WI38 (cell line): ENCODE data around the gene CLIP1.
A peak's percentile ranks its signal among the peaks of the same experiment; 100 is the strongest.
"Not testable (repeated sequence)": the region's sequence is repeated elsewhere in the genome, so short reads cannot be mapped to it uniquely, and the experiment has no call there.

Experiments
- H3K4me3 ChIP-seq: 2 replicates; pipeline ENCODE4 v1.5.1; 2011; ENCODE audit warnings: low read depth, mild to moderate bottlenecking, control low read depth, low read length
- TF ChIP-seq, protein P1 (sequence below): IDR thresholded peaks from 2 replicates; pipeline ENCODE4 v1.5.1; 2012; ENCODE audit warnings: low read depth, mild to moderate bottlenecking, control low read depth, low read length

The CLIP1 gene

DNA sequence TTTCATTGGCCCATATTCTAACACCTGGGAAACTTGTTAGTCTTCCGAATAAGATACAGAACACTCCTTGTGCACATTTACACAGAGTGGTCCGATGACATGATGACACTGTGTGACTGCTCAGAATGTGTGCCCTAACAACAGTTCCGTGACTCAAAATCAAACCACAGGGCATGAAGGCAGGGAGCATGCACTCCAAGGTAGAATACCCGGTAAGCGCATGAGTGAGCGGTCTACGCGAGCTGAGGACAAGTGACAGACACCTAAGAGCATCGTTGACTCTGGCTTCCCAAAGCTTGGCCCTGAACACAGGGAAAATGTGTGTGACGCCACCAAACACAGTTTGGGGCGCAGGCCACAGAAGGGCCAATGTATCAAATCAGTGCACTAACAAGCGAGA lies 18.6 kb downstream of the CLIP1 start:
- no peak overlapping the region for H3K4me3 ChIP-seq
- TF ChIP-seq, protein P1, sequence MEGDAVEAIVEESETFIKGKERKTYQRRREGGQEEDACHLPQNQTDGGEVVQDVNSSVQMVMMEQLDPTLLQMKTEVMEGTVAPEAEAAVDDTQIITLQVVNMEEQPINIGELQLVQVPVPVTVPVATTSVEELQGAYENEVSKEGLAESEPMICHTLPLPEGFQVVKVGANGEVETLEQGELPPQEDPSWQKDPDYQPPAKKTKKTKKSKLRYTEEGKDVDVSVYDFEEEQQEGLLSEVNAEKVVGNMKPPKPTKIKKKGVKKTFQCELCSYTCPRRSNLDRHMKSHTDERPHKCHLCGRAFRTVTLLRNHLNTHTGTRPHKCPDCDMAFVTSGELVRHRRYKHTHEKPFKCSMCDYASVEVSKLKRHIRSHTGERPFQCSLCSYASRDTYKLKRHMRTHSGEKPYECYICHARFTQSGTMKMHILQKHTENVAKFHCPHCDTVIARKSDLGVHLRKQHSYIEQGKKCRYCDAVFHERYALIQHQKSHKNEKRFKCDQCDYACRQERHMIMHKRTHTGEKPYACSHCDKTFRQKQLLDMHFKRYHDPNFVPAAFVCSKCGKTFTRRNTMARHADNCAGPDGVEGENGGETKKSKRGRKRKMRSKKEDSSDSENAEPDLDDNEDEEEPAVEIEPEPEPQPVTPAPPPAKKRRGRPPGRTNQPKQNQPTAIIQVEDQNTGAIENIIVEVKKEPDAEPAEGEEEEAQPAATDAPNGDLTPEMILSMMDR: no peak

DNA sequence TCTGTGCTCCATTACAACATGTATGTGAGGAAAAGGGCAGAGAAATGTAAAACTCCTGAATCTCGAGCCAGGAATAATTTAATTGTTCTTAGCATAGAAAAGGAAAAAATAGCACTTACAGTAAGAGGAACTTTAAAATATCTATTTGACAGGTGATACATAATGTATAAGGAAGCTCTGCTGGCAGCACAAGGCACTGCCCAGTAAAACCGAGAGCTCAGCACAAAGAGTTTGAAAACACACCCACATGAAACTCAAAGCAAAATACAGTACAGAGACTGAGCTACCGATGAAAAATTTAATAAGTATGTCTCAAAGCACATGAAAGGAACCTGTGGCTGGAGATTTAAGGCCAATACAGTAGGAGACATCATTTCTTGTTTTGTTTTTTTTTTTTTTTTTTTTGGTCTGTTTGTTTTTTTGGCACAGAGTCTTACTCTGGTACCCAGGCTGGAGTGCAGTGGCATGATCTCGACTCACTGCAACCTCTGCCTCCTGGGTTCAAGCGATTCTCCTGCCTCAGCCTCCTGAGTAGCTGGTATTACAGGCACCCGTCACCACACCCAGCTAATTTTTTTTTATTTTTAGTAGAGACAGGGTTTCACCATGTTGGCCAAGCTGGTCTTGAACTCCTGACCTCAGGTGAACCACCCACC lies 19.2 kb downstream of the CLIP1 start:
- no peak overlapping the region for H3K4me3 ChIP-seq
- TF ChIP-seq, protein P1: no peak

DNA sequence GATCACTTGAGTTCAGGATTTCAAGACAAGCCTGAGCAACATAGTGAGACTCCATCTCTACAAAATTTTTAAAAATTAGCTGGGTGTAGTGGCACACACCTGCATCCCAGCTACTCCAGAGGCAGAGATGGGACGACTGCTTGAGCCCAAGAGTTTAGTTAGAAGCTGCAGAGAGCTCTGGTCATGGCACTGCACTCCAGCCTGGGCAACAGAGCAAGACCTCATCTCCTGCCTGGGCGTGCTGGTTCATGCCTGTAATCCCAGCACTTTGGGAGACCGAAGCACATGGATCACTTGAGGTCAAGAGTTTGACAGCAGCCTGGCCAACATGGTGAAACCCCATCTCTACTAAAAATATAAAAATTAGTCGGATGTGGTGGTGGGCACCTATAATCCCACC lies 20.2 kb downstream of the CLIP1 start:
- H3K4me3 ChIP-seq: no peak overlapping the region
- TF ChIP-seq, protein P1: no peak

DNA sequence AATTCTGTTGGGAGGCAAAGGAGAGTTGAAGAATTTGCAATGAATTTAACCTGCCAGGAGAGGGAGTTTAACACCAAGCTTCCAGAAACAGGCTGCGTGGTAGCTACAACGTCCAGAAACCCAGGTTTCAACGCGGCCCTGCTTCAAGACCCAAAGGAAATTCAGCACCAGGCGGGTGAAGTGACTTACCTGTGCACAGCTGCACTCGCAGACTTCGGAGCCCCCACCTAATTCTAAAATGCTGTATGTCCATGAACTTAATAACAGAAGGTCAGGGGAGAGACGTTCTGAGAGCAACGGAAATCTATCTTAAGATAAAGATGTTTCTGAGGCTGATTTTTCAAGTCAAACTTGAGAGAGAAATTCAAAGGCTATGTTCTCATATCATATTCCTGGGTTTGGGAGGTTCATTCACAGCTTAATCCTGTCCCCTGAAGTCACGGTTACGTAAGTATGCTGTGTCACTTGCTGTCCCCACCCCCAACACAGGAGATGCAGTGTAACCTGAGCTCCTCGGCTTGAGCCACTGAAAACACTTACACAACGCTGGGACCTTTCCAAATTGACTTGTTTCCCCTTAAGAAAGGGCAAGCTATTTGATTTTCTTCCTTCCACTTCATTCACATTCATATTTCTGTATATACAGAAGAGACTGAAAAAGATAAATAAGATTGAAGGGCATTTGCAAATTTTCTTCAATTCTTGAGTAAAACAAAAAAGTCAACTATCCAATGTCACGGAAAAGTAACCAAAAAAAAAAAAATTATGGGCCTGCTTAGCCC lies 22.7 kb downstream of the CLIP1 start:
- TF ChIP-seq, protein P1: peak; percentile 61
- peak overlapping the region; percentile 42 for H3K4me3 ChIP-seq

DNA sequence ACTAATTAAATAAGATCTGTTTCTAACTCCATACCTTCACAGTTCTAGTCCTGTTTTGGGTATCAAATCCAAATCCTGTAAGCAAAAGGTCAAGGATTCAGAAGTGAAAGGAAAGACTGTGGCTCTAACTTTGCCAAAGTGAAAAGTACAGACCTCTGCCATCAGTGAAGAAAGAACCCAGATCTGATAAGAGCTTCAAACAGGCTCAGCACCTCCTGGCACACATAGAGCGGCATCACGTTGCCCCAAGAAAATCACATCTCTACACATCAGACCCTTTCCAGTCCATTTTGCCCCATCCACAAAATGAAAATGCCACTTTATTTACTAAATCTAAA lies 23.2 kb downstream of the CLIP1 start:
- TF ChIP-seq, protein P1: no peak

DNA sequence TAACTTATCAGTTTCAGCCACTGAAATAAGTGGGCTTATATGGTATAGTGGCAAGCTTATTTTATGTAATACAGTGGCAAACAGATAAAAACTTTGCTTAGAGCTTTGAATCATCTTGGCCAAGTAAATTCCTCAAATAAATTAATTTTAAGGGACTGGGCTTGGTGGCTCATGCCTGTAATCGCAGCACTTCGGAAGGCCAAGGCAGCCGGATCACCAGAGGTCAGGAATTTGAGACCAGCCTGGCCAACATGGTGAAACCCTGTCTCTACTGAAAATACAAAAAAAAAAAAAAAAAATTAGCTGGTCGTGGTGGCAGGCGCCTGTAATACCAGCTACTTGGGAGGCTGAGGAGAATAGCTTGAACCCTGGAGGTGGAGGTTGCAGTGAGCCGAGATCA lies 24.5 kb downstream of the CLIP1 start:
- not testable (repeated sequence) for H3K4me3 ChIP-seq

More for the DNA sequence above, 23.2 kb downstream of the CLIP1 start:
- peak overlapping the region; percentile 42 for H3K4me3 ChIP-seq

DNA sequence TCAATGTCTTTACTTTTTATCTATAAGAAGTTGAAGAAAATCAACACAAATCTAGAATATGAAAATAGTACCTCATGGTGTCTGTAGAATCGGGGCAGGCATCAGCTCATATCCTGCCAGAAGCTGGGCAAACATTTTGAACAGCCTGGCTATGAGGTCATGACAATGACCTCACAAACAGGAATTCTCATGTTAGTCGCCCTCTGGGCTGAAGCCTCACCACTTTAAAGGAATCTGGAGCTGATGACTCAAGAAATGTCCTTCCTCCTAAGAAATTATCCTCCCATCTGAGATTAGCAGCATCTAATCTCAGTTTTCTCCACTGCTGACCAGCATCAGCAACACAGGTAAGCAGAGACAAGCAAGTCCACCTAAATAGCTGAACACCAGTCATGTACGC lies 27.1 kb downstream of the CLIP1 start:
- H3K4me3 ChIP-seq: no peak overlapping the region
- TF ChIP-seq, protein P1: no peak
